H9 (cell line): Measurements from ENCODE around the gene LPP. TPM values are rescaled to one million over a fixed set of nuclear protein-coding genes. Genes with fewer than 3 reads are reported as not detected.

Source experiments
- DNase-seq: peaks from one replicate; pipeline ENCODE4 v3.0.0-alpha.2; 2017
- H2AFZ ChIP-seq: one replicate; pipeline ENCODE4 v1.6.1; 2013; ENCODE audit warnings: mild to moderate bottlenecking, low read length, control low read depth, moderate library complexity
- H2AK5ac ChIP-seq: 2 replicates; pipeline ENCODE4 v1.6.1; 2013; ENCODE audit warnings: low read length, control low read depth, mixed read lengths; ENCODE audit not compliant: insufficient read length
- H2BK120ac ChIP-seq: one replicate; pipeline ENCODE4 v1.6.1; 2013; ENCODE audit warnings: low read depth, mild to moderate bottlenecking, low read length, control low read depth, inconsistent platforms; ENCODE audit not compliant: poor library complexity, severe bottlenecking
- H2BK12ac ChIP-seq: 2 replicates; pipeline ENCODE4 v1.6.1; 2013; ENCODE audit warnings: low read length, control low read depth, mixed read lengths, low read depth; ENCODE audit not compliant: insufficient read length
- H2BK15ac ChIP-seq: 2 replicates; pipeline ENCODE4 v1.6.1; 2013; ENCODE audit warnings: low read depth, low read length, control low read depth
- H2BK20ac ChIP-seq: one replicate; pipeline ENCODE4 v1.6.1; 2013; ENCODE audit warnings: low read depth, mild to moderate bottlenecking, low read length, control low read depth, inconsistent platforms; ENCODE audit not compliant: poor library complexity, severe bottlenecking
- H2BK5ac ChIP-seq: 2 replicates; pipeline ENCODE4 v1.6.1; 2013; ENCODE audit warnings: low read length, control low read depth, mixed read lengths; ENCODE audit not compliant: insufficient read length
- H3K14ac ChIP-seq: 2 replicates; pipeline ENCODE4 v1.6.1; 2013; ENCODE audit warnings: low read length, control low read depth; ENCODE audit not compliant: insufficient read depth
- H3K18ac ChIP-seq: 2 replicates; pipeline ENCODE4 v1.6.1; 2013; ENCODE audit warnings: low read depth, mild to moderate bottlenecking, mixed read lengths, low read length, control low read depth; ENCODE audit not compliant: insufficient read length
- H3K23ac ChIP-seq: 2 replicates; pipeline ENCODE4 v1.6.1; 2013; ENCODE audit warnings: low read length, control low read depth, mixed read lengths, low read depth; ENCODE audit not compliant: insufficient read length
- H3K23me2 ChIP-seq: 2 replicates; pipeline ENCODE4 v1.6.1; 2013; ENCODE audit warnings: low read depth, mild to moderate bottlenecking, mixed read lengths, low read length, control low read depth; ENCODE audit not compliant: insufficient read length, poor library complexity, severe bottlenecking
- H3K27ac ChIP-seq: 2 replicates; pipeline ENCODE4 v1.5.1; 2013; ENCODE audit warnings: low read length, control low read depth, mixed read lengths, low read depth; ENCODE audit not compliant: insufficient read length
- H3K27me3 ChIP-seq: 2 replicates; pipeline ENCODE4 v1.6.1; 2013; ENCODE audit warnings: low read length, control low read depth, inconsistent platforms; ENCODE audit not compliant: insufficient read depth
- H3K4ac ChIP-seq: 2 replicates; pipeline ENCODE4 v1.6.1; 2013; ENCODE audit warnings: low read depth, mild to moderate bottlenecking, control low read depth, inconsistent platforms, low read length, moderate library complexity
- H3K4me1 ChIP-seq: 2 replicates; pipeline ENCODE4 v1.6.1; 2013; ENCODE audit warnings: low read length, control low read depth, inconsistent platforms; ENCODE audit not compliant: insufficient read depth
- H3K4me2 ChIP-seq: 2 replicates; pipeline ENCODE4 v1.6.1; 2013; ENCODE audit warnings: low read length, control low read depth, mixed read lengths; ENCODE audit not compliant: insufficient read length, insufficient read depth
- H3K56ac ChIP-seq: 2 replicates; pipeline ENCODE4 v1.6.1; 2013; ENCODE audit warnings: low read depth, mild to moderate bottlenecking, mixed read lengths, low read length, control low read depth; ENCODE audit not compliant: insufficient read length
- H3K79me1 ChIP-seq: 2 replicates; pipeline ENCODE4 v1.6.1; 2013; ENCODE audit warnings: low read depth, mild to moderate bottlenecking, moderate library complexity, low read length, control low read depth, inconsistent platforms; ENCODE audit not compliant: insufficient read depth, poor library complexity, severe bottlenecking
- H3K79me2 ChIP-seq: 2 replicates; pipeline ENCODE4 v1.6.1; 2013; ENCODE audit warnings: low read length, control low read depth, inconsistent platforms; ENCODE audit not compliant: insufficient read depth
- H3K9ac ChIP-seq: 2 replicates; pipeline ENCODE4 v1.6.1; 2013; ENCODE audit warnings: low read length, control low read depth, mixed read lengths; ENCODE audit not compliant: insufficient read length; ENCODE audit errors: extremely low read depth
- H3K9me3 ChIP-seq: one replicate; pipeline ENCODE4 v1.6.1; 2013; ENCODE audit warnings: low read depth, low read length, inconsistent platforms; ENCODE audit not compliant: control insufficient read depth
- H3T11ph ChIP-seq: one replicate; pipeline ENCODE4 v1.6.1; 2013; ENCODE audit warnings: mild to moderate bottlenecking, low read length, control low read depth, inconsistent platforms
- H4K20me1 ChIP-seq: one replicate; pipeline ENCODE4 v1.6.1; 2013; ENCODE audit not compliant: control insufficient read depth, insufficient read length, insufficient read depth
- H4K5ac ChIP-seq: 2 replicates; pipeline ENCODE4 v1.6.1; 2013; ENCODE audit warnings: low read depth, mild to moderate bottlenecking, mixed read lengths, low read length, control low read depth; ENCODE audit not compliant: insufficient read length
- H4K8ac ChIP-seq: replicated peaks from 2 replicates; pipeline ENCODE4 v1.6.1; 2013; ENCODE audit warnings: low read length, control low read depth, mixed read lengths, low read depth; ENCODE audit not compliant: insufficient read length
- H4K91ac ChIP-seq: 2 replicates; pipeline ENCODE4 v1.6.1; 2013; ENCODE audit warnings: low read depth, mild to moderate bottlenecking, moderate library complexity, mixed read lengths, low read length, control low read depth; ENCODE audit not compliant: insufficient read length
- H3K27ac Mint-ChIP-seq, 3 experiments: 2 replicates in 2 of 3; 3 replicates in 1 of 3; pipeline ENCODE4 v1.8.0; 2020 to 2021; ENCODE audit warnings: mixed read lengths in 3 of 3, mild to moderate bottlenecking in 1 of 3, moderate library complexity in 1 of 3
- H3K27me3 Mint-ChIP-seq: 2 replicates; pipeline ENCODE4 v1.8.0; 2021; ENCODE audit warnings: low read depth, mild to moderate bottlenecking, moderate library complexity, mixed read lengths
- H3K36me3 Mint-ChIP-seq, 3 experiments: 2 replicates in 2 of 3; 3 replicates in 1 of 3; pipeline ENCODE4 v1.8.0; 2020 to 2021; ENCODE audit warnings: low read depth in 3 of 3, mixed read lengths in 3 of 3; ENCODE audit not compliant: insufficient read depth in 1 of 3
- H3K4me1 Mint-ChIP-seq, 2 experiments: 2 replicates each; pipeline ENCODE4 v1.8.0; 2020; ENCODE audit warnings: mixed read lengths in 2 of 2
- H3K4me3 Mint-ChIP-seq, 2 experiments: 2 replicates in 1 of 2; 3 replicates in 1 of 2; pipeline ENCODE4 v1.8.0; 2020 to 2021; ENCODE audit warnings: mild to moderate bottlenecking in 2 of 2, mixed read lengths in 2 of 2, moderate library complexity in 1 of 2
- H3K9me3 Mint-ChIP-seq, 2 experiments: 2 replicates in 1 of 2; 3 replicates in 1 of 2; pipeline ENCODE4 v1.8.0; 2020; ENCODE audit warnings: mild to moderate bottlenecking in 2 of 2, mixed read lengths in 2 of 2, moderate library complexity in 1 of 2
- CTCF ChIP-seq: fragments of 200-600 bp; sonication (generic); conservative IDR thresholded peaks from 3 replicates; pipeline ENCODE4 v1.8.0; 2021; ENCODE audit warnings: antibody characterized with exemption, mild to moderate bottlenecking
- WGBS: extraction: QIAGEN DNeasy Blood & Tissue Kit; methylation state at CpG from one replicate; pipeline ENCODE4 v1.1.7; 2013; ENCODE audit warnings: missing lambda C conversion rate, low lambda C conversion rate, mixed read lengths; ENCODE audit not compliant: insufficient read length; ENCODE audit errors: extremely low coverage; 5-methylcytosine and 5-hydroxymethylcytosine counted together
- total RNA-seq: library from RNA; stranded (reverse); gene quantifications from 2 replicates; pipeline ENCODE4 v1.2.1, GENCODE V29; 2021

The LPP gene
- total RNA-seq, 1 experiment from 2014 or later: 64.6 TPM

- Histone ChIP-seq H4K20me1 (no peaks in the 10 kb centered on the region), H3K56ac (no peak overlapping the region), H3K27me3 (no peaks in the 10 kb centered on the region), H4K91ac (no peak overlapping the region), H3T11ph (no peak overlapping the region), H2BK120ac (no peak overlapping the region), H2BK5ac (no peak overlapping the region), H2BK12ac (no peak overlapping the region), H4K5ac (no peak overlapping the region), H3K79me2 (no peaks in the 10 kb centered on the region), H3K4me1 (no peaks in the 10 kb centered on the region), H3K23ac (no peak overlapping the region), H3K4me2 (no peak overlapping the region), H2BK20ac (no peak overlapping the region), H3K9me3 (no peaks in the 10 kb centered on the region), H3K23me2 (no peaks in the 10 kb centered on the region), H2AK5ac (no peak overlapping the region), H3K79me1 (peaks cover 2% of the 10 kb centered on the region), H3K9ac (no peak overlapping the region), H3K14ac (no peak overlapping the region), H3K4ac (no peak overlapping the region), H2BK15ac (no peak overlapping the region), H2AFZ (no peak overlapping the region), H4K8ac (no peak overlapping the region), H3K18ac (no peak overlapping the region), H3K27ac (no peak overlapping the region)
- Mint-ChIP-seq H3K27me3 (no peaks in the 10 kb centered on the region), H3K9me3 (no peaks in the 10 kb centered on the region), H3K4me1 (peaks cover 11 to 13% of the 10 kb centered on the region in 2 experiments), H3K4me3 (no peak overlapping the region), H3K27ac (no peak overlapping the region; a peak in 1 of 7 replicates), H3K36me3 (no peaks in the 10 kb centered on the region)
- DNase-seq: no peak
- no CpG with 5 or more reads among the region's 4 CpGs for WGBS
- no peak for TF ChIP-seq CTCF
Observed at GRCh38 chr3:188385295-188385694, 231.3 kb downstream of the LPP start.
